ENCODE measurements around the gene FUT3. TPM values are rescaled to one million over a fixed set of nuclear protein-coding genes. Genes with fewer than 3 reads are reported as not detected.
A peak's percentile ranks its signal among the peaks of the same experiment; 100 is the strongest.

The FUT3 gene
- total and polyA plus RNA-seq, 9 of the 15 experiments (the other 6 are each of a cell fraction or from before 2014, with no cell fraction given) = 0.09 TPM; not detected in 8

DNA sequence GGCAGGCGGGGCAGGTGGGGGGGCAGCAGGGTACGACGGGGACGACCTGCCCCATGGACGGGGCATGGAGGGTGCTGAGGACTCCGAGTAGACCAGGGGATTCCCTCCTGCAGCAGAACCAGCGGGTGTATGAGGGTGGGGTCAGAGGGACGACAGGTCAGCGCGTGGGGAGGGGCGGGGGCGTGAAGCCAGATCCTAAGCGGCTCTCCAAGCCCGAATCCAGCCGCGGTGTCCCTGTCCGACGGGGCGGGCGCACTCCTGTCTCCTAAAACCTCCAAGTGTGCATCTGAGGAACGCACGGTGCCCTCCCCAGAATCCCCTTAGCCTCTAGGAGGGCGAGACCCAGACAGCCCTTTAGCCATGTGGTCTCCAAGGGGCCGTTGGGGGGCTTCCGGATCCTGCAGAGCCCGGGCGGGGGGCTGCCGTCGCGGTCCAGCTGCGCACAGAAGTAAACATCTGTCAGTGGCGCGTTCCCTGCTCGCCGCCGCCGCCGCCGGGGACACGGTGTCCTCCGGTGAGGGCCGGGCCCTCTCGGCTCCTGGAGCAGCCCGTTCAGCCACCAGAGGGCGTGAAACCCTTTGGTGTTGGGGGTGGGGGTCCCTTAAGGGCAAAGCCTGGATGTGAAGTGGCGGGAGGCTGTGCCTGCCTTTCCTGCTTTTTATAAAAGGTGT, 45.7 kb downstream of the FUT3 start:
- BruUV-seq (replicated peaks) = no TSS peak
- intact Hi-C loops (cut with micrococcal nuclease) = loop anchor here (2.0 to 10.0 kb wide), 2 partner anchors 17 to 179 kb away; no protein-coding TSS in a partner anchor
- peak; percentile 86 to 88 (median 86) for DNase-seq (ENCODE audit: extremely low read depth in 1 of 4, low spot score in 3 of 4)
- no peaks in the 10 kb centered on the region for H4K20me1 ChIP-seq (replicated peaks; ENCODE audit: control insufficient read depth, insufficient read depth, low read length)
- peak overlapping the region; percentile 60 for H2AFZ ChIP-seq (ENCODE audit: low read depth, low read length)
- no peaks in the 10 kb centered on the region for H3K36me3 ChIP-seq (ENCODE audit: control insufficient read depth, insufficient read depth, low read length)
- H3K4me3 ChIP-seq = peak overlapping the region; percentile 33
- H3K9me1 ChIP-seq (ENCODE audit: control insufficient read depth, insufficient read depth, low read length) = no peaks in the 10 kb centered on the region
- ChIA-PET POLR2A (interaction anchor here (0.6 kb wide), 1 partner anchor 94 kb away, joined by 5 read pairs; no protein-coding TSS in a partner anchor), CTCF (ENCODE audit: low intra/inter-chr PET ratio) (interaction anchor here (2.8 to 4.2 kb wide), 3 partner anchors 18 to 216 kb away, joined by 20 to 48 read pairs (median 32); no protein-coding TSS in a partner anchor)
- H3K9me3 ChIP-seq (replicated peaks; ENCODE audit: control insufficient read depth, insufficient read depth, low read depth, low read length) = no peaks in the 10 kb centered on the region
- peak overlapping the region; percentile 45; the same call in 1 of the 2 replicates for H3K4me2 ChIP-seq (ENCODE audit: insufficient read depth, low read length)
- ATAC-seq = peak; percentile 73
- H3K27me3 ChIP-seq (ENCODE audit: control insufficient read depth in 2 of 2, insufficient read depth in 2 of 2, low read length in 2 of 2) = no peaks in the 10 kb centered on the region
- H3K79me2 ChIP-seq (ENCODE audit: control insufficient read depth, insufficient read depth, low read length) = no peaks in the 10 kb centered on the region
- H3K9ac ChIP-seq (ENCODE audit: insufficient read depth in 1 of 2, low read depth in 2 of 2, low read length in 2 of 2) = peak overlapping the region; percentile 13 to 72; a peak in 3 of 4 replicates
- FAIRE-seq = peak; percentile 48
- no peak overlapping the region for H3K27ac ChIP-seq (ENCODE audit: extremely low read depth, low read depth, low read length)
- H3K4me1 ChIP-seq (replicated peaks in 1 of 2; ENCODE audit: control insufficient read depth in 2 of 2, insufficient read depth in 2 of 2, low read length in 2 of 2) = peaks cover 20 to 60% of the 10 kb centered on the region in 2 experiments
- in situ Hi-C loops (cut with MboI) = no loop called here
- WGBS (ENCODE audit: insufficient coverage, low coverage, missing lambda C conversion rate) = 2% methylated on average over 31 of the region's 46 CpGs
- TF ChIP-seq ZNF324 (CRISPR knock-in tag; IDR thresholded peaks at IDR 0.05) = no peak
- peak; percentile 57 to 66 for TF ChIP-seq NRF1 (conservative IDR thresholded peaks at IDR 0.05 in 1 of 2, IDR thresholded peaks at IDR 0.05 in 1 of 2)
- TF ChIP-seq CTBP1 (IDR thresholded peaks at IDR 0.05; ENCODE audit: borderline replicate concordance) = peak; percentile 68
- TF ChIP-seq KDM2B (CRISPR knock-in tag; IDR thresholded peaks at IDR 0.05) = peak; percentile 84; the same call in 1 of the 2 replicates
- TF ChIP-seq, protein P1, sequence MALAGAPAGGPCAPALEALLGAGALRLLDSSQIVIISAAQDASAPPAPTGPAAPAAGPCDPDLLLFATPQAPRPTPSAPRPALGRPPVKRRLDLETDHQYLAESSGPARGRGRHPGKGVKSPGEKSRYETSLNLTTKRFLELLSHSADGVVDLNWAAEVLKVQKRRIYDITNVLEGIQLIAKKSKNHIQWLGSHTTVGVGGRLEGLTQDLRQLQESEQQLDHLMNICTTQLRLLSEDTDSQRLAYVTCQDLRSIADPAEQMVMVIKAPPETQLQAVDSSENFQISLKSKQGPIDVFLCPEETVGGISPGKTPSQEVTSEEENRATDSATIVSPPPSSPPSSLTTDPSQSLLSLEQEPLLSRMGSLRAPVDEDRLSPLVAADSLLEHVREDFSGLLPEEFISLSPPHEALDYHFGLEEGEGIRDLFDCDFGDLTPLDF (CRISPR knock-in tag; IDR thresholded peaks at IDR 0.05) = no peak
- 0 out of 2 replicates have a peak, but pooled peaks have one; percentile 5 for TF ChIP-seq ARID2 (IDR thresholded peaks at IDR 0.05)
- TF ChIP-seq TEAD1 (CRISPR knock-in tag; IDR thresholded peaks at IDR 0.05) = no peak
- TF ChIP-seq, protein P2, sequence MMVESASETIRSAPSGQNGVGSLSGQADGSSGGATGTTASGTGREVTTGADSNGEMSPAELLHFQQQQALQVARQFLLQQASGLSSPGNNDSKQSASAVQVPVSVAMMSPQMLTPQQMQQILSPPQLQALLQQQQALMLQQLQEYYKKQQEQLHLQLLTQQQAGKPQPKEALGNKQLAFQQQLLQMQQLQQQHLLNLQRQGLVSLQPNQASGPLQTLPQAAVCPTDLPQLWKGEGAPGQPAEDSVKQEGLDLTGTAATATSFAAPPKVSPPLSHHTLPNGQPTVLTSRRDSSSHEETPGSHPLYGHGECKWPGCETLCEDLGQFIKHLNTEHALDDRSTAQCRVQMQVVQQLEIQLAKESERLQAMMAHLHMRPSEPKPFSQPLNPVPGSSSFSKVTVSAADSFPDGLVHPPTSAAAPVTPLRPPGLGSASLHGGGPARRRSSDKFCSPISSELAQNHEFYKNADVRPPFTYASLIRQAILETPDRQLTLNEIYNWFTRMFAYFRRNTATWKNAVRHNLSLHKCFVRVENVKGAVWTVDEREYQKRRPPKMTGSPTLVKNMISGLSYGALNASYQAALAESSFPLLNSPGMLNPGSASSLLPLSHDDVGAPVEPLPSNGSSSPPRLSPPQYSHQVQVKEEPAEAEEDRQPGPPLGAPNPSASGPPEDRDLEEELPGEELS (CRISPR knock-in tag; IDR thresholded peaks at IDR 0.05; ENCODE audit: borderline replicate concordance) = 0 out of 2 replicates have a peak, but pooled peaks have one; percentile 32
- TF ChIP-seq ATF7 (IDR thresholded peaks at IDR 0.05) = peak; percentile 46; the same call in 1 of the 2 replicates
- TF ChIP-seq FOXM1 (IDR thresholded peaks at IDR 0.05; ENCODE audit: low read depth) = no peak
- TF ChIP-seq FOXM1 (CRISPR knock-in tag; IDR thresholded peaks at IDR 0.05; ENCODE audit: low read depth) = no peak
- no peak for TF ChIP-seq ZNF780A (CRISPR knock-in tag; IDR thresholded peaks at IDR 0.05)
- TF ChIP-seq MCM2 (IDR thresholded peaks at IDR 0.05; ENCODE audit: low read depth) = no peak
- TF ChIP-seq MTA1 (IDR thresholded peaks at IDR 0.05; ENCODE audit: borderline replicate concordance) = no peak; the same call in 1 of the 2 replicates
- TF ChIP-seq MAFG (tag; conservative IDR thresholded peaks at IDR 0.05) = no peak
- 0 out of 2 replicates have a peak, but pooled peaks have one; percentile 54 for TF ChIP-seq NBN (IDR thresholded peaks at IDR 0.05; ENCODE audit: low read depth)
- TF ChIP-seq, protein P3, sequence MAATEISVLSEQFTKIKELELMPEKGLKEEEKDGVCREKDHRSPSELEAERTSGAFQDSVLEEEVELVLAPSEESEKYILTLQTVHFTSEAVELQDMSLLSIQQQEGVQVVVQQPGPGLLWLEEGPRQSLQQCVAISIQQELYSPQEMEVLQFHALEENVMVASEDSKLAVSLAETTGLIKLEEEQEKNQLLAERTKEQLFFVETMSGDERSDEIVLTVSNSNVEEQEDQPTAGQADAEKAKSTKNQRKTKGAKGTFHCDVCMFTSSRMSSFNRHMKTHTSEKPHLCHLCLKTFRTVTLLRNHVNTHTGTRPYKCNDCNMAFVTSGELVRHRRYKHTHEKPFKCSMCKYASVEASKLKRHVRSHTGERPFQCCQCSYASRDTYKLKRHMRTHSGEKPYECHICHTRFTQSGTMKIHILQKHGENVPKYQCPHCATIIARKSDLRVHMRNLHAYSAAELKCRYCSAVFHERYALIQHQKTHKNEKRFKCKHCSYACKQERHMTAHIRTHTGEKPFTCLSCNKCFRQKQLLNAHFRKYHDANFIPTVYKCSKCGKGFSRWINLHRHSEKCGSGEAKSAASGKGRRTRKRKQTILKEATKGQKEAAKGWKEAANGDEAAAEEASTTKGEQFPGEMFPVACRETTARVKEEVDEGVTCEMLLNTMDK (IDR thresholded peaks at IDR 0.05; ENCODE audit: borderline replicate concordance, insufficient read depth, low read depth, low read length, poor library complexity, severe bottlenecking) = peak; percentile 88

Data from K562 (cell line).